A549 (cell line): Measurements from ENCODE around the gene MRPL20. TPM values are rescaled to one million over a fixed set of nuclear protein-coding genes. Genes with fewer than 3 reads are reported as not detected.

ENCODE experiments used
- ATAC-seq, 2 experiments: fragments of 200-7000 bp in 1 of 2; fragments of >200 bp in 1 of 2; cut with Nextera tagmentation in 1 of 2; cut with Tn5 transposase in 1 of 2; 3 replicates each; pipeline versions ENCODE4 v1.8.0 to v1.9.1; 2018 to 2020; ENCODE audit warnings: mild to moderate bottlenecking in 1 of 2, moderate library complexity in 1 of 2
- CTCF ChIA-PET: fragments of 300-600 bp; sonication (Branson Sonifier 250); formaldehyde crosslinking; extraction: SDS; loops from one replicate; lab custom pipeline; 2021; ENCODE audit warnings: antibody characterized with exemption, inconsistent platforms; lab: Yijun Ruan, JAX
- POLR2A ChIA-PET: fragments of 350-600 bp; formaldehyde crosslinking; extraction: SDS; loops from one replicate; lab custom pipeline; 2021; ENCODE audit warnings: antibody characterized with exemption, inconsistent platforms; lab: Yijun Ruan, JAX
- DNase-seq, 2 experiments: peaks; one replicate each; pipeline versions ENCODE4 v3.0.0 to v3.0.0-alpha.2; 2011 to 2016; ENCODE audit warnings: low read depth in 1 of 2, low spot score in 1 of 2
- FAIRE-seq: peaks from 2 replicates; lab custom pipeline; 2011; peaks lifted over from hg19 to GRCh38; lab: Jason Lieb, UNC
- H3K27ac ChIP-seq, 2 experiments: fragments of >200 bp; sonication (Bioruptor Twin); formaldehyde crosslinking; 3 replicates each; pipeline ENCODE4 v1.5.1; 2016 to 2017
- H3K4me1 ChIP-seq: fragments of >200 bp; sonication (Bioruptor Twin); formaldehyde crosslinking; 3 replicates; pipeline ENCODE4 v1.6.1; 2016
- H3K4me2 ChIP-seq: fragments of >200 bp; sonication (Bioruptor Twin); formaldehyde crosslinking; 3 replicates; pipeline ENCODE4 v1.6.1; 2016
- H3K4me3 ChIP-seq: fragments of >200 bp; sonication (Bioruptor Twin); formaldehyde crosslinking; 3 replicates; pipeline ENCODE4 v1.5.1; 2016
- H3K9me3 ChIP-seq: fragments of >200 bp; sonication (Bioruptor Twin); formaldehyde crosslinking; 3 replicates; pipeline ENCODE4 v1.6.1; 2016
- EP300 ChIP-seq, 2 experiments: fragments of >200 bp; sonication (Bioruptor Twin); formaldehyde crosslinking; IDR thresholded peaks; 2 replicates in 1 of 2; 3 replicates in 1 of 2; pipeline ENCODE4 v1.6.1; 2016 to 2017
- FOSB ChIP-seq: fragments of 250-450 bp; sonication (Bioruptor Pico); IDR thresholded peaks from 2 replicates; pipeline ENCODE4 v1.5.0; 2020; ENCODE audit warnings: mild to moderate bottlenecking, moderate library complexity
- GATA3 ChIP-seq: IDR thresholded peaks from 2 replicates; pipeline ENCODE4 v1.6.1; 2012; ENCODE audit warnings: borderline replicate concordance
- HEYL ChIP-seq: fragments of 250-450 bp; sonication (Bioruptor Pico); IDR thresholded peaks from 2 replicates; pipeline ENCODE4 v1.8.0; 2021; ENCODE audit warnings: mild to moderate bottlenecking, moderate library complexity
- HOXA7 ChIP-seq: fragments of 250-450 bp; sonication (Bioruptor Pico); IDR thresholded peaks from 2 replicates; pipeline ENCODE4 v1.5.0; 2020; ENCODE audit warnings: mild to moderate bottlenecking, moderate library complexity
- HOXB13 ChIP-seq: fragments of 250-450 bp; sonication (Bioruptor Pico); IDR thresholded peaks from 2 replicates; pipeline ENCODE4 v1.5.0; 2020; ENCODE audit warnings: low read depth, mild to moderate bottlenecking, moderate library complexity
- JUNB ChIP-seq: fragments of >200 bp; sonication (Bioruptor Twin); formaldehyde crosslinking; IDR thresholded peaks from 2 replicates; pipeline ENCODE4 v1.6.1; 2016
- KDM1A ChIP-seq: fragments of 200-600 bp; sonication (generic); IDR thresholded peaks from 2 replicates; pipeline ENCODE4 v1.6.1; 2016; ENCODE audit warnings: low read depth, mild to moderate bottlenecking
- KDM5A ChIP-seq: fragments of 200-600 bp; sonication (generic); IDR thresholded peaks from 2 replicates; pipeline ENCODE4 v1.6.1; 2016; ENCODE audit warnings: antibody characterized with exemption, mild to moderate bottlenecking
- MAZ ChIP-seq: fragments of 150-350 bp; IDR thresholded peaks from 2 replicates; pipeline ENCODE4 v1.6.1; 2014; ENCODE audit warnings: antibody characterized with exemption, low read depth, low read length, borderline replicate concordance
- MYC ChIP-seq: IDR thresholded peaks from 2 replicates; pipeline ENCODE4 v1.6.1; 2012; ENCODE audit warnings: mild to moderate bottlenecking, inconsistent platforms, low read length, improper control_type of control experiment, borderline replicate concordance
- NFE2L2 ChIP-seq: fragments of 150-350 bp; conservative IDR thresholded peaks from 2 replicates; pipeline ENCODE4 v1.6.1; 2014; ENCODE audit warnings: low read length
- NPAS2 ChIP-seq: fragments of 250-450 bp; sonication (Bioruptor Pico); IDR thresholded peaks from 2 replicates; pipeline ENCODE4 v1.8.0; 2022; ENCODE audit warnings: mild to moderate bottlenecking, moderate library complexity, borderline replicate concordance
- POLR2A ChIP-seq: IDR thresholded peaks from 2 replicates; pipeline ENCODE4 v1.6.1; 2012; ENCODE audit warnings: mild to moderate bottlenecking, low read length
- SMC3 ChIP-seq: fragments of >200 bp; sonication (Bioruptor Twin); formaldehyde crosslinking; IDR thresholded peaks from 3 replicates; pipeline ENCODE4 v1.6.1; 2018; ENCODE audit warnings: inconsistent platforms
- SREBF2 ChIP-seq: fragments of 450-650 bp; IDR thresholded peaks from 2 replicates; pipeline ENCODE4 v1.6.1; 2014; ENCODE audit warnings: mild to moderate bottlenecking, moderate library complexity
- WGBS: methylation state at CpG from one replicate; pipeline ENCODE4 v1.1.6; 2017; ENCODE audit errors: missing lambda C conversion rate; 5-methylcytosine and 5-hydroxymethylcytosine counted together
- polyA plus RNA-seq, 4 experiments: library from polyadenylated mRNA; depleted of rRNA in 3 of 4; stranded (reverse); fragments of >200 nt; fragmentation: RNase III in 1 of 4; extraction: RNeasy Plus Mini Kit Qiagen cat#74134 plus additional on column Dnase treatment in 1 of 4; gene quantifications; 2 replicates in 3 of 4; 3 replicates in 1 of 4; pipeline ENCODE4 v1.2.3, GENCODE V29; 2011 to 2017
- TF ChIP-seq, protein P1 (sequence below): fragments of 150-350 bp; IDR thresholded peaks from 2 replicates; pipeline ENCODE4 v1.6.1; 2014; ENCODE audit warnings: low read depth, mild to moderate bottlenecking, low read length
- TF ChIP-seq, protein P2 (sequence below): fragments of 250-450 bp; sonication (Bioruptor Pico); IDR thresholded peaks from 2 replicates; pipeline ENCODE4 v1.5.0; 2021; ENCODE audit warnings: mild to moderate bottlenecking, moderate library complexity, borderline replicate concordance
- TF ChIP-seq, protein P3 (sequence below): fragments of 200-600 bp; sonication (generic); IDR thresholded peaks from 2 replicates; pipeline ENCODE4 v1.6.1; 2016; ENCODE audit warnings: antibody characterized with exemption, mild to moderate bottlenecking, moderate library complexity

Gene MRPL20
- polyA plus RNA-seq, 2 of the 4 experiments (the other 2 are of a cell fraction): 158 to 163 TPM

DNA sequence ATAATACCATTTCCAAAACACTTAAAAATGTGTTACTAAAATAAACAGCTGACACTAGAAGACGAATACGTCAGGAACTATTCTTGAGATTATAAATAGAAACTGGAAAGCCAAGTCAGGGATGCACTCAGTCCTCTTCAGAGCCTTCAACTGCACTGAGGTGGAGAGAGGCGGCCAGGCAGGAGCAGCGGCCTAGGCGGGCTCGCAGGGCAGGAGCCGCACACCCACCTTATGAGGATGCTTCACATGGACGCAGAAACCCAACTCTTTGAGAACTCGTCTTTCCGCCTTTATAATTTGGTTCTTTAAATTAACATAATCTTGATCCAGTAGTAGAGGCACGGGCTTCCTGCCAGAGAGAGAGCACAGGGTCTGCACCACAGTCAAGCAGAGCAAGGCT, 11.9 kb downstream of the MRPL20 start:
- no peak overlapping the region for H3K27ac ChIP-seq
- WGBS: 94% methylated on average over 11 of the region's 11 CpGs
- DNase-seq: no peak
- no peak for FAIRE-seq
- H3K4me3 ChIP-seq: no peak overlapping the region
- peaks cover 8% of the 10 kb centered on the region for H3K4me1 ChIP-seq
- TF ChIP-seq SMC3: no peak
- no peaks in the 10 kb centered on the region for H3K9me3 ChIP-seq
- POLR2A ChIA-PET: no interaction called here
- CTCF ChIA-PET: interaction anchor here (0.6 to 1.9 kb wide), 5 partner anchors 23 to 274 kb away, joined by 4 to 5 read pairs (median 4); no protein-coding TSS in a partner anchor
- no peak overlapping the region for H3K4me2 ChIP-seq
- ATAC-seq: no peak

DNA sequence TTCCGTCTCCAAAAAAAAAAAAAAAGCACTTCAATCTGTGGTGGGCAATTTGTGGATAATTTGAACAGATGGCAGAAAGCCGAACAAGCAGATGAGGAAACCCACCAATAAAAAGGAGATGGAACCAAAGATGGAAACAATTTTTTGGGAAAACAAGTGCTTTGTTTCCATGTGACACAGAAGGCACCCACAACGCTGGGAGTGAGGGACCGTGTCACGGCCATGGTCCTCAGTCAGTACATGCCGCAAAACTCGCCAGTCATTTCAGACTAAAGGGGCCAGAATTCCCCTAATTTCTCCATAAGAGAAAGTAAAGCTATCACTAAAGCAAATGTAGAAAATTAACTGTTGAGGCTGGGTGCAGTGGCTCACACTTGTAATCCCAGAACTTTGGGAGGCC, 13.0 kb downstream of the MRPL20 start:
- ChIA-PET CTCF (interaction anchor here (1.6 to 1.9 kb wide), 2 partner anchors 22 to 47 kb away, joined by 4 to 5 read pairs; no protein-coding TSS in a partner anchor), POLR2A (no interaction called here)
- no peak for DNase-seq
- Histone ChIP-seq H3K4me2 (no peak overlapping the region), H3K4me1 (peaks cover 8% of the 10 kb centered on the region), H3K27ac (no peak overlapping the region), H3K4me3 (no peak overlapping the region), H3K9me3 (no peaks in the 10 kb centered on the region)
- ATAC-seq: no peak
- TF ChIP-seq HOXA7 (CRISPR knock-in tag): no peak
- no peak for TF ChIP-seq EP300 (IDR thresholded peaks at IDR 0.05)
- TF ChIP-seq JUNB: no peak
- TF ChIP-seq HOXB13 (CRISPR knock-in tag): no peak
- TF ChIP-seq NFE2L2: no peak
- TF ChIP-seq HEYL: no peak
- TF ChIP-seq NPAS2 (CRISPR knock-in tag): no peak
- TF ChIP-seq, protein P1, sequence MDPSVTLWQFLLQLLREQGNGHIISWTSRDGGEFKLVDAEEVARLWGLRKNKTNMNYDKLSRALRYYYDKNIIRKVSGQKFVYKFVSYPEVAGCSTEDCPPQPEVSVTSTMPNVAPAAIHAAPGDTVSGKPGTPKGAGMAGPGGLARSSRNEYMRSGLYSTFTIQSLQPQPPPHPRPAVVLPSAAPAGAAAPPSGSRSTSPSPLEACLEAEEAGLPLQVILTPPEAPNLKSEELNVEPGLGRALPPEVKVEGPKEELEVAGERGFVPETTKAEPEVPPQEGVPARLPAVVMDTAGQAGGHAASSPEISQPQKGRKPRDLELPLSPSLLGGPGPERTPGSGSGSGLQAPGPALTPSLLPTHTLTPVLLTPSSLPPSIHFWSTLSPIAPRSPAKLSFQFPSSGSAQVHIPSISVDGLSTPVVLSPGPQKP: no peak
- no peak for TF ChIP-seq MYC
- no peak for TF ChIP-seq GATA3
- no peak for TF ChIP-seq SREBF2
- no peak for TF ChIP-seq POLR2A
- no peak for TF ChIP-seq KDM5A
- TF ChIP-seq, protein P2, sequence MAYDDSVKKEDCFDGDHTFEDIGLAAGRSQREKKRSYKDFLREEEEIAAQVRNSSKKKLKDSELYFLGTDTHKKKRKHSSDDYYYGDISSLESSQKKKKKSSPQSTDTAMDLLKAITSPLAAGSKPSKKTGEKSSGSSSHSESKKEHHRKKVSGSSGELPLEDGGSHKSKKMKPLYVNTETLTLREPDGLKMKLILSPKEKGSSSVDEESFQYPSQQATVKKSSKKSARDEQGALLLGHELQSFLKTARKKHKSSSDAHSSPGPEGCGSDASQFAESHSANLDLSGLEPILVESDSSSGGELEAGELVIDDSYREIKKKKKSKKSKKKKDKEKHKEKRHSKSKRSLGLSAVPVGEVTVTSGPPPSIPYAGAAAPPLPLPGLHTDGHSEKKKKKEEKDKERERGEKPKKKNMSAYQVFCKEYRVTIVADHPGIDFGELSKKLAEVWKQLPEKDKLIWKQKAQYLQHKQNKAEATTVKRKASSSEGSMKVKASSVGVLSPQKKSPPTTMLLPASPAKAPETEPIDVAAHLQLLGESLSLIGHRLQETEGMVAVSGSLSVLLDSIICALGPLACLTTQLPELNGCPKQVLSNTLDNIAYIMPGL (CRISPR knock-in tag): no peak
- TF ChIP-seq MAZ: no peak
- TF ChIP-seq KDM1A: no peak
- TF ChIP-seq, protein P3, sequence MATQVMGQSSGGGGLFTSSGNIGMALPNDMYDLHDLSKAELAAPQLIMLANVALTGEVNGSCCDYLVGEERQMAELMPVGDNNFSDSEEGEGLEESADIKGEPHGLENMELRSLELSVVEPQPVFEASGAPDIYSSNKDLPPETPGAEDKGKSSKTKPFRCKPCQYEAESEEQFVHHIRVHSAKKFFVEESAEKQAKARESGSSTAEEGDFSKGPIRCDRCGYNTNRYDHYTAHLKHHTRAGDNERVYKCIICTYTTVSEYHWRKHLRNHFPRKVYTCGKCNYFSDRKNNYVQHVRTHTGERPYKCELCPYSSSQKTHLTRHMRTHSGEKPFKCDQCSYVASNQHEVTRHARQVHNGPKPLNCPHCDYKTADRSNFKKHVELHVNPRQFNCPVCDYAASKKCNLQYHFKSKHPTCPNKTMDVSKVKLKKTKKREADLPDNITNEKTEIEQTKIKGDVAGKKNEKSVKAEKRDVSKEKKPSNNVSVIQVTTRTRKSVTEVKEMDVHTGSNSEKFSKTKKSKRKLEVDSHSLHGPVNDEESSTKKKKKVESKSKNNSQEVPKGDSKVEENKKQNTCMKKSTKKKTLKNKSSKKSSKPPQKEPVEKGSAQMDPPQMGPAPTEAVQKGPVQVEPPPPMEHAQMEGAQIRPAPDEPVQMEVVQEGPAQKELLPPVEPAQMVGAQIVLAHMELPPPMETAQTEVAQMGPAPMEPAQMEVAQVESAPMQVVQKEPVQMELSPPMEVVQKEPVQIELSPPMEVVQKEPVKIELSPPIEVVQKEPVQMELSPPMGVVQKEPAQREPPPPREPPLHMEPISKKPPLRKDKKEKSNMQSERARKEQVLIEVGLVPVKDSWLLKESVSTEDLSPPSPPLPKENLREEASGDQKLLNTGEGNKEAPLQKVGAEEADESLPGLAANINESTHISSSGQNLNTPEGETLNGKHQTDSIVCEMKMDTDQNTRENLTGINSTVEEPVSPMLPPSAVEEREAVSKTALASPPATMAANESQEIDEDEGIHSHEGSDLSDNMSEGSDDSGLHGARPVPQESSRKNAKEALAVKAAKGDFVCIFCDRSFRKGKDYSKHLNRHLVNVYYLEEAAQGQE: no peak
- TF ChIP-seq FOSB (CRISPR knock-in tag): no peak
- no peak for FAIRE-seq
- 95% methylated on average over 7 of the region's 7 CpGs for WGBS
